Measurements from ENCODE around the gene UNC79.
"Not testable (repeated sequence)": the region's sequence is repeated elsewhere in the genome, so short reads cannot be mapped to it uniquely, and the experiment has no call there.

Gene UNC79

GRCh38 chr14:93430315-93431035 lies at the start of gene UNC79:
Gene UNC79 (plus strand): TSS chr14:93430939. CDS start chr14:93431030, 91 bp downstream.
- DNase-seq (ENCODE audit: low read depth in 1 of 2, low spot score in 1 of 2) = no peak

- DNase-seq (ENCODE audit: low read depth in 1 of 2, low spot score in 1 of 2) = no peak
Measured at GRCh38 chr14:93381644-93382043, 49.1 kb upstream of the UNC79 start.

- not testable (repeated sequence) for DNase-seq (ENCODE audit: low read depth in 1 of 2, low spot score in 1 of 2)
Measured at GRCh38 chr14:93384256-93384655, 46.5 kb upstream of the UNC79 start.

- DNase-seq (ENCODE audit: low read depth in 1 of 2, low spot score in 1 of 2) = no peak
Measured at GRCh38 chr14:93395231-93395630, 35.5 kb upstream of the UNC79 start.

GRCh38 chr14:93396456-93396855 lies 34.3 kb upstream of the UNC79 start:
- DNase-seq (ENCODE audit: low read depth in 1 of 2, low spot score in 1 of 2) = no peak

DNA sequence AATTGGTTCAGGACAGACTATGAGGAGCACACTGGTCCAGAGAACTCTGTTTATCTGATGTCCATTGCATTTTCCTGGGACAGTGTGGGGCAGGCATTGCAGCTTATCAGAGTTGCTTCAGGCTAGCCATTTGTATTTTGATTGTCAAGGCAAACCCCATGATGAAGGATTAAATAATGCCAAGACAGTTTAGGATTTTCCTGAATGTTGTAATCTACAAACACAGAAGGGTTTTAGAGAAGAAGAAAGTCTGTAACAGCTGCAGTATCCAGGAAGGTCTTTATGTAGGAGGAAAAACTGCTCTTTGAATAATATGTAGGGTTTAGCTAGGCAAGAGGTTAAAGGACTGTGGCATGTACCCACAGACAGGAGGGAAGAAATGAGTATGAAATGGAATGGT lies 32.2 kb upstream of the UNC79 start:
- DNase-seq (ENCODE audit: low read depth in 1 of 2, low spot score in 1 of 2) = no peak

- DNase-seq (ENCODE audit: low read depth in 1 of 2, low spot score in 1 of 2) = no peak
Measured at GRCh38 chr14:93402951-93403350, 27.8 kb upstream of the UNC79 start.

GRCh38 chr14:93410021-93410420 lies 20.7 kb upstream of the UNC79 start:
- DNase-seq (ENCODE audit: low read depth in 1 of 2, low spot score in 1 of 2) = no peak

- DNase-seq (ENCODE audit: low read depth in 1 of 2, low spot score in 1 of 2) = no peak
Measured at GRCh38 chr14:93410893-93411292, 19.8 kb upstream of the UNC79 start.

- DNase-seq (ENCODE audit: low read depth in 1 of 2, low spot score in 1 of 2) = not testable (repeated sequence)
Measured at GRCh38 chr14:93425136-93425535, 5.6 kb upstream of the UNC79 start.

DNA sequence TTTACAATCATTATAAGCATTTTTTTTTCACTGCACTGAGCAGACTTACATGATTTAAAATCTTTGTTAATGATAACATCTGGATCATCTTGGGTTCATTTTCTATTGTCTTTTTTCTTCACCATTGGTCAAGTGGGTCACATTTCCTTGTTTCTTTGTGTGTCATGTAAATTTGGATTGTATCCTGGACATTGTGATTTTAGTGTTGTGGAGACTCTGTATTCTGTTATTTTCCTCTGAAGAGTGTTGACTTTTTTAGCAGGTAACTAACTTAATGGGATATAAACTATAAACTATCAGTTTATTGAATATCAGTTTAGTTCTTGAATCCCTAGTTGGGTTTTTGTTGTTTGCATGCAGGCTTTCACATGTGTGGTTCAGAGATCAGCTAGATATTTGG lies 4.0 kb upstream of the UNC79 start:
- DNase-seq (ENCODE audit: low read depth in 1 of 2, low spot score in 1 of 2) = no peak

DNA sequence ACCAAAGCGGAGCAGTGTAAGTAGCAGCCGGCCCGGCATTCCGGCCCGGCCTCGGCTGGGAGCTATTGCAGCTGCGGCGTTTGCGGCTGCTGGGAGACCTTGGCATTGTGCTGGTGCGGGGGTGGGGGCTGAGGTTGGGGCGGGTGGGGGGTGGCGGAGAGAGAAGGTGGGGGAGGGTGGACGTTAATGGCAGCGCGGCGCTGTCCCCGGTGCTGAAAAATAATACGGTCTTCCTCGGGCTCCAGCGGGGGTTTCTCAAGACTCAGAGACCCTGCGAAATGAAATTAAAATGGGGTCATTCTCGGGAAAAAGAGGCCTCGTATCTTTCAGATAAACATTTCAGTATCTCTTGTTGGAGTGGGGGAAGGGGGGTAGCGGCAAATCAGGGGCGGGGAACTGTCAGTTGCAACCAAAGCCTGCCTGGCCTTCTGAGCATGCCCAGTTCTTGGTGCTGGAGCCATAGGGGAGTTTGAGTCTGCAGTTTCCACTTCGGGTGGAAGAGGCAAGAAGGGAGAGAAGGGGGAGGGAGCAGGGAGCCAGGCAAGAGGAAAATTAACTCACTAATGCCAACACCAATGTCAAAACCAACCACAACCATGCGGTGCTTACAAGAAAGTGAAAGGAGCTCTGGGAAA lies 414 bp downstream of the UNC79 start:
- no peak for DNase-seq (ENCODE audit: low read depth in 1 of 2, low spot score in 1 of 2)

DNA sequence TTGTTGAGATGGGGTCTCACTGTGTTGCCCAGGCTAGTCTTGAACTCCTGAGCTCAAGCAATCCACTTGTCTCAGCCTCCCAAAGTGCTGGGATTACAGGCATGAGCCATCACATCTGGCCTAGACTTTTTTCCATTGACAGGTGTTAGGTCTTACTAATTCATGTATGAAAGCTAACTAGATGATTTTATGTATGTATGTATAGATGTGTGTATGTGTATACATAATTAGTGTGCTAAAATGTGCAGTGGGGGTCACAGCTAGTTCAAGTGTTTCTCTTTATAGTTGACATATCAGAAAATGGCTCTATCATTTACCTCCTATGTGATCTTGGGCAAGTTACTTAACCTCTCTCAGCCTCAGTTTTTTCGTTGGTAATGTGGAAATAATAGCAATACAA lies 23.5 kb downstream of the UNC79 start:
- DNase-seq (ENCODE audit: low read depth in 1 of 2, low spot score in 1 of 2) = no peak

GRCh38 chr14:93456356-93456755 lies 25.6 kb downstream of the UNC79 start:
- DNase-seq (ENCODE audit: low read depth in 1 of 2, low spot score in 1 of 2) = no peak

DNA sequence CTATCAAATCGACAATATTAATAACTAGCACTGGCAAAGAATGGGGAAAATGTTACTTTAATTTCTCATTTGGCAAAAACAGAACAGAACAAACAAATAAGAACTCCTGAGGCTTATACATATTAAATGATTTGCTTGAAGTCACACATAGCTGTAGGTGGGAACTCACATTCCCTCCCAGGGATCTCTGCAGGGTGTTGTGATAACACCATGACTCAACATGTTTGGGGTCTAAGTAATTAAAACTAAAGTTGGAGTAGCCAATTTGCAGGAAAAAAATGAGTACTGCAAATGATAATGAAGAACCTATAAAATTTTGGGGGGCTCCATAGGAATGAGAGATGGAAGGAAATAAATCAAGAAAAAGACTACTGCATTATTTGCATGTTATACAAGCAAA lies 27.5 kb downstream of the UNC79 start:
- no peak for DNase-seq (ENCODE audit: low read depth in 1 of 2, low spot score in 1 of 2)

DNA sequence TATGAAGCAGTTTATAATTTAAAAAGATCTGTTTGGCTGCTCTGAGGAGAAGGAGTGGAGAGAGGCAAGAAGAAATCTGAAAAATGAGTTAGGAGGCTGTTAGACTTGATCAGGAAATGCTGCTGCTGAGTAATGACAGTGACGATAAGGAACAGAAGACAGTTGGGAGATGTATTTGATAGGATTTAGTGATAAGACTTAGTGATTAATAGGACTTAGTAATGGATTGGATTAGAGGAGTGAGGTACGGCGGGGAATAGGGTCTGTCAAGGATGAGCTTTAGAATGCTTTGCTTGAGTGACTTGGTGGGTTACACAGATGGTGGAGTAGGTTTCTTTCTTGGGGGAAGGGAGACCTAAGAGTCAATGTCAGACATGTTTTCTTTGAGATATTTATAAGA lies 31.7 kb downstream of the UNC79 start:
- DNase-seq (ENCODE audit: low read depth in 1 of 2, low spot score in 1 of 2) = no peak

GRCh38 chr14:93464271-93464670 lies 33.5 kb downstream of the UNC79 start:
- DNase-seq (ENCODE audit: low read depth in 1 of 2, low spot score in 1 of 2) = no peak

DNA sequence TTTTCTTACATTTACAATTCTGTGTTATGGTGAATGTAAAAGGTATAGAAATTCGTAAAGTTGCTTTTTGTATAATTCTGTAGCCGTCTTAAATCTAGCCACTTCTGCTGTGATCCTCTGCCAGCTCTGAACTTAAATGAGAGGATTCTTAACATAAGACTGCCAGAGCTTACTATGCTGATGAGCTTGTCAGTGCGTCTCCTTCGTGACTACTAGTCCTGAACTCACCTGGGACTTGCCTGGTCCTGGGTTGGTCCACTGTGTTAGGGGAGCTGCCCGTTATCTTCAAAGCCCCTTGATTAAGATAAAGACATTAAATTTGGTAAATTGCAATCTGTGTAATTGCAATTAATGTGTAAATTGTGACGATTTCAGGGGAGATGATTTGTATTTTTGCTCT lies 44.7 kb downstream of the UNC79 start:
- DNase-seq (ENCODE audit: low read depth in 1 of 2, low spot score in 1 of 2) = no peak

DNA sequence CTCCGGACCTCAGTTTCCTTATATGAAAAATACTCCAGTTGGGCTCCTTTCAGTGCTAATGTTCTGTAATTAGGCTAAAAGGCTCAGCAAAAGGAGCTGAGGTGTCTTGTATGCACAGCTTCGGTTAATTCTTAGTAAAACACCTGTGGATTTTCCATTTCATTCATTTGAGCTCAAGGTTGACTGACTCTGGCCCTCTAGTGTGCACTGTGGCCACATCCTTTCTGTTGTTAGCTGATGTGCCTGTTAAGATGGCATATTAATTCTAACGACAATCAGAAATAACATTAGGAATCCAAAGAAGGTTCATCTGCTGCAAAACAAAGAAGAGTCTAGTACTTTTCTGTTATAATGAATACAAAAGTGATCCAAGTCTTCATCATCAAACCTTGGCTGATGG lies 45.6 kb downstream of the UNC79 start:
- DNase-seq (ENCODE audit: low read depth in 1 of 2, low spot score in 1 of 2) = no peak

GRCh38 chr14:93479074-93479473 lies 48.3 kb downstream of the UNC79 start:
- DNase-seq (ENCODE audit: low read depth in 1 of 2, low spot score in 1 of 2) = not testable (repeated sequence)

DNA sequence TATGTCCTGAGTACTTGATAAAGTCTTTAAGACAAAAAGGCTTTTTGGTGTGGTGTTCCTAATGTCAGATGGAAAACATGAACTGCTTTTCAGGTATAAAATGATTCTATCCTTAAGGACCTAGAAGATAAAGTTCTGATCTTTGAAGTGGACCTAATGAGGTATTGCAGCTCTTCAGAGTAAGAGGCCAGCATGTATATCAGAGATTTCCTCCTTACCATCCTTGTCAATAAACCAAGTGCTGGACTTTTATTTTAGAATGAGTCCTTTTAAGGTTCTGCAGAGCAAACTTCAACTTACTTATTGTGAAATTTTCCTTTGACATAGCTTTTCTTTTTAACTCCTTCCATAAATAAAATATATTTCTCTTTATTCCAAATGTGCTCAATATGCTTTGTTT lies 50.1 kb downstream of the UNC79 start:
- no peak for DNase-seq (ENCODE audit: low read depth in 1 of 2, low spot score in 1 of 2)

DNA sequence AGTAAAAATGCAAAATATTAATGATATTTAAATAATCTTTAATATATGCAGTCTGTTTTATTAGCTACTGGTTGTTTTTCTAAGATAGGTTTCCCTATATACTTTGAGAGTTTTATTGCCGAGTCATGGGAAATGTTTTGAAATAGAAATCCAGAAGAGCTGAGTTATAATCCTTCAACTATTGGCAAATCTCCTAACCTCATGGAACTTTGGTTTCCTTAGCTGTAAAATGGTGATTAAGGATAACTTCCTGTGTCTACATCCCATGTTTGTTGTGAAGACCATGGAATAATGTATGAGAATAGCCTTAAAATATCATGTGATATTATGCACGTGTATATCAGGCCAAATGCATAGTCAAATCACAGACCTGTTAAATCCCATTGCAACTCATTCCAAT lies 51.0 kb downstream of the UNC79 start:
- no peak for DNase-seq (ENCODE audit: low read depth in 1 of 2, low spot score in 1 of 2)

DNA sequence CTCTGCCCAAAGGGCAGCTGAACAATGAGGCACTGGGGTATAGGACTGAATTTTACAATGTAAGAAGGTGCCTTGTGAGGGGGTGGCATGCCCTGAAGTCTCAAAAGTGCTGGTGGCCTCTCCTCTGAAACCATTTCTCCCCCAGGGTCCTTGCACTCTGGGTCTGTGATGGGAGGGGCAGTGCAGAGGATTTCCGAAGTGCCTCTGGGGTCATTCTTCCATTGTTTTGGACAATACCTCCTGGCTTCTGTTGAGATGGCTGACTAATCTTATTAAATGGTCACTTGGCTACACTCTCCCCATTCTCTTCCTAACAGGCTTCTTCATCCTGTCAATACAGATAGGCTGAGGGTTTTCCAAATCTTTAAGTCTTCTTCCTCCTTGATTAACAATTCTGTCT lies 59.3 kb downstream of the UNC79 start:
- DNase-seq (ENCODE audit: low read depth in 1 of 2, low spot score in 1 of 2) = no peak
